GM12874 (cell line): ENCODE results near the gene RAB41.

ENCODE experiments used
- CTCF ChIP-seq: IDR thresholded peaks from 2 replicates; pipeline ENCODE4 v1.5.1; 2011; ENCODE audit warnings: low read depth, mild to moderate bottlenecking, control low read depth, low read length, moderate library complexity; ENCODE audit not compliant: insufficient read depth

The RAB41 gene

GRCh38 chrX:70268034-70268433, 13.9 kb upstream of the RAB41 start, which contains the start of gene ARR3:
ARR3 (plus strand) TSS chrX:70268334; CDS start chrX:70269386, 1,052 bp downstream.
- TF ChIP-seq CTCF = no peak

- TF ChIP-seq CTCF = no peak
Measured at GRCh38 chrX:70279081-70279480, 2.9 kb upstream of the RAB41 start.

- no peak for TF ChIP-seq CTCF
Measured at GRCh38 chrX:70280573-70280972, 1.4 kb upstream of the RAB41 start.

GRCh38 chrX:70289168-70289792, 7.3 kb downstream of the RAB41 start:
- no peak for TF ChIP-seq CTCF

GRCh38 chrX:70289793-70290770, 8.1 kb downstream of the RAB41 start, which contains the start of the genes KIF4A and PDZD11:
KIF4A (plus strand) TSS chrX:70290104; CDS start chrX:70290459, 355 bp downstream.
PDZD11 (minus strand) TSS chrX:70289927; CDS start chrX:70289341, 586 bp downstream.
- no peak for TF ChIP-seq CTCF

- TF ChIP-seq CTCF = no peak
Measured at GRCh38 chrX:70292788-70293187, 10.8 kb downstream of the RAB41 start.

- no peak for TF ChIP-seq CTCF
Measured at GRCh38 chrX:70293621-70294020, 11.6 kb downstream of the RAB41 start.
